ENCODE results near the gene MEAF6. TPM values are rescaled to one million over a fixed set of nuclear protein-coding genes. Genes with fewer than 3 reads are reported as not detected.

The MEAF6 gene
- total and polyA plus RNA-seq, 11 donors: 27.4 to 55.7 (median 39.6) TPM

- Histone ChIP-seq H3K27me3 (no peaks in the 10 kb centered on the region), H3K4me3 (no peak overlapping the region), H3K27ac (no peak overlapping the region), H3K9me3 (no peaks in the 10 kb centered on the region), H3K36me3 (peaks cover 0 to 66% (median 48%) of the 10 kb centered on the region in 9 donors), H3K4me1 (peaks cover 0 to 71% (median 46%) of the 10 kb centered on the region in 12 donors)
- DNase-seq (no peak), ATAC-seq (no peak)
- intact Hi-C loops (cut with DNase I): loop anchor here in 1 of 10 donors (2.0 kb wide), 1 partner anchor 31 kb away; no protein-coding TSS in a partner anchor
- TF ChIP-seq CTCF (IDR thresholded peaks at IDR 0.05) (no peak), POLR2A (IDR thresholded peaks at IDR 0.05) (no peak)
- WGBS, 4 donors: 82 to 96% (median 86%) methylated on average over 11 to 15 of the region's 15 CpGs
These were observed 30.8 kb downstream of the MEAF6 start for GRCh38 chr1:37483785-37484184.

- Histone ChIP-seq H3K4me3 (no peak overlapping the region), H3K9me3 (no peaks in the 10 kb centered on the region), H3K4me1 (peaks cover 0 to 78% (median 51%) of the 10 kb centered on the region in 12 donors), H3K27me3 (no peaks in the 10 kb centered on the region), H3K36me3 (peaks cover 0 to 66% (median 53%) of the 10 kb centered on the region in 9 donors), H3K27ac (no peak overlapping the region)
- intact Hi-C loops (cut with DNase I): no loop called here
- no peak for ATAC-seq
- WGBS, 4 donors: 85 to 92% (median 91%) methylated on average over 12 to 29 of the region's 29 CpGs
- TF ChIP-seq CTCF (IDR thresholded peaks at IDR 0.05): no peak
- TF ChIP-seq POLR2A (IDR thresholded peaks at IDR 0.05): no peak
- no peak for DNase-seq
These were observed 31.5 kb downstream of the MEAF6 start for GRCh38 chr1:37482796-37483744.

- Histone ChIP-seq H3K27ac (no peak overlapping the region), H3K4me1 (peaks cover 4 to 79% (median 59%) of the 10 kb centered on the region in 12 donors), H3K4me3 (no peak overlapping the region), H3K9me3 (no peaks in the 10 kb centered on the region), H3K27me3 (no peaks in the 10 kb centered on the region), H3K36me3 (peaks cover 0 to 74% (median 57%) of the 10 kb centered on the region in 9 donors)
- DNase-seq: no peak
- TF ChIP-seq POLR2A (IDR thresholded peaks at IDR 0.05): no peak
- TF ChIP-seq CTCF (IDR thresholded peaks at IDR 0.05): no peak
- intact Hi-C loops (cut with DNase I): no loop called here
- ATAC-seq: no peak
- WGBS, 4 donors: 87 to 94% (median 89%) methylated on average over 18 of the region's 18 CpGs
These were observed 32.4 kb downstream of the MEAF6 start for GRCh38 chr1:37482004-37482785.
